Ishikawa (cell line): ENCODE results near the gene NPPA.

Experiments
- CREB1 ChIP-seq: IDR thresholded peaks from 2 replicates; pipeline ENCODE4 v1.6.1; 2012; ENCODE audit warnings: low read depth
- EGR1 ChIP-seq: IDR thresholded peaks from 2 replicates; pipeline ENCODE4 v1.6.1; 2012
- EP300 ChIP-seq: IDR thresholded peaks from 2 replicates; pipeline ENCODE4 v1.6.1; 2012; ENCODE audit warnings: borderline replicate concordance
- FOXM1 ChIP-seq: IDR thresholded peaks from 2 replicates; pipeline ENCODE4 v1.6.1; 2012; ENCODE audit warnings: low read depth, borderline replicate concordance
- MAX ChIP-seq: IDR thresholded peaks from 2 replicates; pipeline ENCODE4 v1.6.1; 2012
- NFIC ChIP-seq: IDR thresholded peaks from 2 replicates; pipeline ENCODE4 v1.6.1; 2012
- RAD21 ChIP-seq: IDR thresholded peaks from 2 replicates; pipeline ENCODE4 v1.6.1; 2012; ENCODE audit warnings: low read depth
- REST ChIP-seq: IDR thresholded peaks from 2 replicates; pipeline ENCODE4 v1.6.1; 2012; ENCODE audit warnings: low read depth, mild to moderate bottlenecking
- TAF1 ChIP-seq: IDR thresholded peaks from 2 replicates; pipeline ENCODE4 v1.6.1; 2012; ENCODE audit warnings: low read depth, mild to moderate bottlenecking
- TCF12 ChIP-seq: IDR thresholded peaks from 2 replicates; pipeline ENCODE4 v1.6.1; 2012; ENCODE audit warnings: low read depth
- TEAD4 ChIP-seq: IDR thresholded peaks from 2 replicates; pipeline ENCODE4 v1.6.1; 2012
- USF1 ChIP-seq: IDR thresholded peaks from 2 replicates; pipeline ENCODE4 v1.6.1; 2012
- YY1 ChIP-seq: IDR thresholded peaks from 2 replicates; pipeline ENCODE4 v1.6.1; 2012; ENCODE audit warnings: low read depth

GRCh38 chr1:11823366-11824137 is 24.0 kb downstream of the NPPA start:
- TF ChIP-seq REST: no peak
- no peak for TF ChIP-seq RAD21
- TF ChIP-seq EGR1: no peak
- TF ChIP-seq YY1: no peak
- TF ChIP-seq FOXM1: no peak
- TF ChIP-seq MAX: no peak
- TF ChIP-seq CREB1: no peak
- no peak for TF ChIP-seq TAF1
- TF ChIP-seq TCF12: no peak
- TF ChIP-seq USF1: no peak
- no peak for TF ChIP-seq TEAD4
- TF ChIP-seq NFIC: no peak
- no peak for TF ChIP-seq EP300
